ENCODE data around the gene ZBTB2.
"Not testable (repeated sequence)": the region's sequence is repeated elsewhere in the genome, so short reads cannot be mapped to it uniquely, and the experiment has no call there.

ZBTB2 gene

DNA sequence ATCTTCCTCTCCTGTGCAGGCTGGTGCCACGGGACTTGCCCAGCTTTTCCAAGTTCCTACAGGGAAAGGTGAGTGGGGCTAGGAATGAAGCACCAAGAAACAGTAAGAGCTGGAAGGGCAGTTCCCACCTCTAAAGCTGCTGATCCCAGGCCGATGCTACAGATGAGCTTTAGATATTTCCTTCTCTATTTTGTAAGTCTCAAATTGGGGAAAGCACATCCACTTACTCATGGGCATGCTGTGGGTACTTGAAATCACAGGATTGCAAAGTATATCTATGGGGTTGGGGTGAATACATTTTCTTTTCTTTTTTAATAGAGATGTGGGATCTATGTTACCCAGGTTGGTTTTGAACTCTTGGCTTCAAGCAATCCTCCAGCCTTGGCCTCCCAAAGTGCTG, 3.1 kb downstream of the ZBTB2 start:
- in situ Hi-C loops (cut with MboI; ENCODE audit: low sequenced_read_pairs, unreplicated experiment), result no loop called here
- TF ChIP-seq, protein P1, sequence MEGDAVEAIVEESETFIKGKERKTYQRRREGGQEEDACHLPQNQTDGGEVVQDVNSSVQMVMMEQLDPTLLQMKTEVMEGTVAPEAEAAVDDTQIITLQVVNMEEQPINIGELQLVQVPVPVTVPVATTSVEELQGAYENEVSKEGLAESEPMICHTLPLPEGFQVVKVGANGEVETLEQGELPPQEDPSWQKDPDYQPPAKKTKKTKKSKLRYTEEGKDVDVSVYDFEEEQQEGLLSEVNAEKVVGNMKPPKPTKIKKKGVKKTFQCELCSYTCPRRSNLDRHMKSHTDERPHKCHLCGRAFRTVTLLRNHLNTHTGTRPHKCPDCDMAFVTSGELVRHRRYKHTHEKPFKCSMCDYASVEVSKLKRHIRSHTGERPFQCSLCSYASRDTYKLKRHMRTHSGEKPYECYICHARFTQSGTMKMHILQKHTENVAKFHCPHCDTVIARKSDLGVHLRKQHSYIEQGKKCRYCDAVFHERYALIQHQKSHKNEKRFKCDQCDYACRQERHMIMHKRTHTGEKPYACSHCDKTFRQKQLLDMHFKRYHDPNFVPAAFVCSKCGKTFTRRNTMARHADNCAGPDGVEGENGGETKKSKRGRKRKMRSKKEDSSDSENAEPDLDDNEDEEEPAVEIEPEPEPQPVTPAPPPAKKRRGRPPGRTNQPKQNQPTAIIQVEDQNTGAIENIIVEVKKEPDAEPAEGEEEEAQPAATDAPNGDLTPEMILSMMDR (IDR thresholded peaks at IDR 0.05; ENCODE audit: borderline replicate concordance, control extremely low read depth, extremely low read depth, insufficient read depth, missing control alignments), result no peak

DNA sequence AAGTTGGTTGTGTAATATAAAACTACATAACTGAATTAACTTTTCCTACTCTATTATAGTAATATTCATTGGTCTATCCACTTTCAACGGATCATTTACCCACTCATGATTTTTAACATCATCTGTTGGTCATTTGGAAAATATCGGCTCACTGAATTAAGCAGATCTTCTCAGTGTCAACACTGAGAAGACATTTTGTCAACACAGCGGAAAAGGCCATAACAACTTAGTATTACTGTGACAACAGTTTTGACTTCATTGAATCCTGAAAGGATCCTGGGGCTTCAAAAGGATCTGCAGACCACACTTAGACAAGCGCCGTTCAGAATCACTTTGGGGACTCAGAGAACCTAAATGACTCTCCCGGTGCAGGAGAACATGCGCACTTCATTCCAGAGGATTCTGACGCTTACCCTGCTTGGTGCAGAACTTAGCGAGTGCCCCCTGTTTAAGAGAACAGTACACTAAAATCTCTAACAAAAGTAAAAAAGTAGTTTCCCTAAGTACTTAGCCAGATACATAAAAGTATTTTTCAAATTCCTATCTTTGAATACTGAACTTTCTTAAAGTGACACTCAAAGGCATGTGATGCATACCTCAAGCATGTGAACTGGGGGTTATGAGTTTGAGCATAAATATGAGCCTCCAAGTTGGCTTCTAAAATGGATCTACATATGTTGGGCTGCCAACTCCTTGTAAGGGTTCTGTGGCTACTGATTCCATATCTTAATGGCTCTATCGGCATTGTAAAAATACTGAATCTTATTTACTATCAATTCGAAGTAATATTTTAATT, 4.0 kb downstream of the ZBTB2 start:
- TF ChIP-seq, protein P1 (IDR thresholded peaks at IDR 0.05; ENCODE audit: borderline replicate concordance, control extremely low read depth, extremely low read depth, insufficient read depth, missing control alignments), result no peak
- in situ Hi-C loops (cut with MboI; ENCODE audit: low sequenced_read_pairs, unreplicated experiment), result no loop called here
- DNase-seq (ENCODE audit: low spot score), result no peak

More for the DNA sequence above, 3.1 kb downstream of the ZBTB2 start:
- no peak for DNase-seq (ENCODE audit: low spot score)

DNA sequence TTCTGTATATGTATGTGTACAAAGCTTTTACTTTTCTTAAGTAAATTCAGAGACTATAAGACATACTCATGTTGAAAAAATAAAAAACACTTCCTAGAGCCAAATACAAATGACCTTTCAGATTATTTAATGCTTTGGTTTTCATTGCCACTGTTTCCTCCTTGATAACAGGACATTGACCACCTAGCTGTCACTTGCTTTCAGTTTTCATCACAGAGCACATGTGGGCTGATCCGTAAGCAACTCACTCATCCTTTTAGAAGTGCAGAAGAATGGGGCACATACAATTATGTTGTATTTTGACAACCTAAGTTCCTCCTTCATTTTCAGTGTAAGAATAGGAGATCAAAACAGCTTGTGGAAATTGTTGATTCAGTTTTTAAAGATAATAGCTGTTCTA, 6.2 kb downstream of the ZBTB2 start:
- DNase-seq (ENCODE audit: low spot score), result peak; percentile 36
- in situ Hi-C loops (cut with MboI; ENCODE audit: low sequenced_read_pairs, unreplicated experiment), result no loop called here
- TF ChIP-seq, protein P1 (IDR thresholded peaks at IDR 0.05; ENCODE audit: borderline replicate concordance, control extremely low read depth, extremely low read depth, insufficient read depth, missing control alignments), result no peak

DNA sequence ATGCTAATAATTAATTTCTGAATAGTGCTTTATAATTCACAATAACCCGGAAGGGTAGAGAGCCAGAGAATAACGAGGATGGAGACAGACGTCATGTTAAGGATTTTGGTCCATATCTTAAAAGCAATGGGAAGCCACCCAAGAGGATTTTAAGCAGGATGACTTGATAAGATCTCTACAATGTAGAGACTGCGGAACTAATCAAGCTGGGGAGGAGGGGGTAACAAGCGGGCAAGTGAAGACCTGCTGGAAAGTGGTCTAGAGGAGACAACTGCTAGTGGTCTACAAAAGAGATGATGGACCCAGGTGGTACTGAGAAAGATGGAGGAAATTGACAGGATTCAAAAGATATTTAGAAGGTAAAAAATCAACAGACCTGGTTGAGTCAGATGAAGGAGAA, 7.2 kb downstream of the ZBTB2 start:
- TF ChIP-seq, protein P1 (IDR thresholded peaks at IDR 0.05; ENCODE audit: borderline replicate concordance, control extremely low read depth, extremely low read depth, insufficient read depth, missing control alignments), result no peak
- DNase-seq (ENCODE audit: low spot score), result no peak
- in situ Hi-C loops (cut with MboI; ENCODE audit: low sequenced_read_pairs, unreplicated experiment), result no loop called here

DNA sequence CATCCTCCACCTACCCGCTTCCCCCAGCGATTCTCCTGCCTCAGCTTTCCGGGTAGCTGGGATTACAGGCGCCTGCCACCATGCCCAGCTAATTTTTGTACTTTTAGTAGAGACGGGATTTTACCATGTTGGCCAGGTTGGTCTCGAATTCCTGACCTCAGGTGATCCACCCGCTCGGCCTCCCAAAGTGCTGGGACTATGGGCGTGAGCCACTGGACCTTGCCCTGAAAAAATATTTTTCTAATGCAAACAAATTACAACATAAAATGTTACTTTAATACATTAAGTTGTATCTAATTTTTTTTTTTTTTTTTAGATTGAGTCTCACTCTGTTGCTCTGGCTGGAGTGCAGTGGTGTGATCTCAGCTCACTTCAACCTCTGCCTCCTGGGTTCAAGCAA, 8.7 kb downstream of the ZBTB2 start:
- DNase-seq (ENCODE audit: low spot score); in situ Hi-C loops (cut with MboI; ENCODE audit: low sequenced_read_pairs, unreplicated experiment): not testable (repeated sequence)

DNA sequence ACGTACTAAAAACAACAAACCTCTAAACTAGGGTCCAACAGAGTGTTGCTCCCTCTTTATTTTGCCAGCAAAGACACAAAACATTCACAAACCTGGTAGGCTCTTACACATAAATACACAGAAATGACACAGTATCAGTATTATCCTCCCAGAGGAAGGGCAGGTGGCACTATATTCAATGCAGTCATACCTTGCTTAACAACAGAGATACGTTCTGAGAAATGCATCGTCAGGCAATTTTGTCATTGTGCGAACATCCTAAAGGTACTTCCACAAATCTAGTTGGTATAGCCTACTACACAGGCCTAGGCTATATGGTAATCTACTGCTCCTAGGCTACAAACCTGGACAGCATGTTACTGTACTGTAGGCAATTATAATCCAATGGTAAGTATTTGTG, 9.6 kb downstream of the ZBTB2 start:
- in situ Hi-C loops (cut with MboI; ENCODE audit: low sequenced_read_pairs, unreplicated experiment), result no loop called here
- TF ChIP-seq, protein P1 (IDR thresholded peaks at IDR 0.05; ENCODE audit: borderline replicate concordance, control extremely low read depth, extremely low read depth, insufficient read depth, missing control alignments), result no peak
- no peak for DNase-seq (ENCODE audit: low spot score)

DNA sequence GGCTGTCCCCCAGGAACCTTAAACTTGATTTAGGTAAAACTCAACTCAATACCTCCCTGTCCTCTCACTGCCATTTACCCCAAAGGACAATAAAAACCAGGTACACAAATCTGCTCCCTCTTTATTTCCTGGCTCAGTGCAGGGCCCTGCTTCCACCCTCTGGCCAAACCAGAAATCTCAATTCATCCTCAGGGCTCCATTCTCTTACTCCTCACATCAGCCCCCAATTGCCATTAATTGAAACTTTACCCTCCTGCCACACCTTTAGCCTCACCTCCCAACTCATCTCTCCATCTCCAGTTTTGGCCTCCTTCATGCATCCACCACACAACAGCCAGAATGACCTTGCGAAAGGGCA, 10.5 kb downstream of the ZBTB2 start:
- in situ Hi-C loops (cut with MboI; ENCODE audit: low sequenced_read_pairs, unreplicated experiment), result no loop called here
- no peak for DNase-seq (ENCODE audit: low spot score)
- TF ChIP-seq, protein P1 (IDR thresholded peaks at IDR 0.05; ENCODE audit: borderline replicate concordance, control extremely low read depth, extremely low read depth, insufficient read depth, missing control alignments), result no peak
